ENCODE data around the gene HYDIN.
"Not testable (repeated sequence)": the region's sequence is repeated elsewhere in the genome, so short reads cannot be mapped to it uniquely, and the experiment has no call there.

HYDIN gene

GRCh38 chr16:71105881-71106280 is 124.6 kb downstream of the HYDIN start:
- not testable (repeated sequence) for DNase-seq (ENCODE audit: low read depth)

- not testable (repeated sequence) for DNase-seq (ENCODE audit: low read depth)
Measured at GRCh38 chr16:71083573-71083972, 146.9 kb downstream of the HYDIN start.

- DNase-seq (ENCODE audit: low read depth), result not testable (repeated sequence)
Measured at GRCh38 chr16:71080777-71081176, 149.7 kb downstream of the HYDIN start.

- not testable (repeated sequence) for DNase-seq (ENCODE audit: low read depth)
Measured at GRCh38 chr16:71080262-71080661, 150.3 kb downstream of the HYDIN start.

GRCh38 chr16:71070651-71071050 is 159.9 kb downstream of the HYDIN start:
- not testable (repeated sequence) for DNase-seq (ENCODE audit: low read depth)

- not testable (repeated sequence) for DNase-seq (ENCODE audit: low read depth)
Measured at GRCh38 chr16:71069842-71070241, 160.7 kb downstream of the HYDIN start.

GRCh38 chr16:71053897-71054609 is 176.5 kb downstream of the HYDIN start:
- DNase-seq (ENCODE audit: low read depth), result not testable (repeated sequence)

GRCh38 chr16:71050307-71050706 is 180.2 kb downstream of the HYDIN start:
- DNase-seq (ENCODE audit: low read depth), result peak; percentile 33

- not testable (repeated sequence) for DNase-seq (ENCODE audit: low read depth)
Measured at GRCh38 chr16:71039368-71040111, 191.0 kb downstream of the HYDIN start.

- not testable (repeated sequence) for DNase-seq (ENCODE audit: low read depth)
Measured at GRCh38 chr16:71038421-71038820, 192.1 kb downstream of the HYDIN start.

- DNase-seq (ENCODE audit: low read depth), result not testable (repeated sequence)
Measured at GRCh38 chr16:71037987-71038386, 192.5 kb downstream of the HYDIN start.

GRCh38 chr16:71028032-71028727 is 202.3 kb downstream of the HYDIN start:
- not testable (repeated sequence) for DNase-seq (ENCODE audit: low read depth)

GRCh38 chr16:71027511-71027910 is 203.0 kb downstream of the HYDIN start:
- DNase-seq (ENCODE audit: low read depth), result not testable (repeated sequence)

- not testable (repeated sequence) for DNase-seq (ENCODE audit: low read depth)
Measured at GRCh38 chr16:71023851-71024439, 206.6 kb downstream of the HYDIN start.

- DNase-seq (ENCODE audit: low read depth), result not testable (repeated sequence)
Measured at GRCh38 chr16:71021961-71022537, 208.5 kb downstream of the HYDIN start.

- not testable (repeated sequence) for DNase-seq (ENCODE audit: low read depth)
Measured at GRCh38 chr16:71019067-71019682, 211.3 kb downstream of the HYDIN start.

- DNase-seq (ENCODE audit: low read depth), result not testable (repeated sequence)
Measured at GRCh38 chr16:71015419-71015818, 215.1 kb downstream of the HYDIN start.

- DNase-seq (ENCODE audit: low read depth), result not testable (repeated sequence)
Measured at GRCh38 chr16:71009440-71010223, 220.9 kb downstream of the HYDIN start.

GRCh38 chr16:71006516-71006915 is 224.0 kb downstream of the HYDIN start:
- not testable (repeated sequence) for DNase-seq (ENCODE audit: low read depth)

- not testable (repeated sequence) for DNase-seq (ENCODE audit: low read depth)
Measured at GRCh38 chr16:70999735-71000134, 230.8 kb downstream of the HYDIN start.
